ENCODE data around the gene F2R.

DNA sequence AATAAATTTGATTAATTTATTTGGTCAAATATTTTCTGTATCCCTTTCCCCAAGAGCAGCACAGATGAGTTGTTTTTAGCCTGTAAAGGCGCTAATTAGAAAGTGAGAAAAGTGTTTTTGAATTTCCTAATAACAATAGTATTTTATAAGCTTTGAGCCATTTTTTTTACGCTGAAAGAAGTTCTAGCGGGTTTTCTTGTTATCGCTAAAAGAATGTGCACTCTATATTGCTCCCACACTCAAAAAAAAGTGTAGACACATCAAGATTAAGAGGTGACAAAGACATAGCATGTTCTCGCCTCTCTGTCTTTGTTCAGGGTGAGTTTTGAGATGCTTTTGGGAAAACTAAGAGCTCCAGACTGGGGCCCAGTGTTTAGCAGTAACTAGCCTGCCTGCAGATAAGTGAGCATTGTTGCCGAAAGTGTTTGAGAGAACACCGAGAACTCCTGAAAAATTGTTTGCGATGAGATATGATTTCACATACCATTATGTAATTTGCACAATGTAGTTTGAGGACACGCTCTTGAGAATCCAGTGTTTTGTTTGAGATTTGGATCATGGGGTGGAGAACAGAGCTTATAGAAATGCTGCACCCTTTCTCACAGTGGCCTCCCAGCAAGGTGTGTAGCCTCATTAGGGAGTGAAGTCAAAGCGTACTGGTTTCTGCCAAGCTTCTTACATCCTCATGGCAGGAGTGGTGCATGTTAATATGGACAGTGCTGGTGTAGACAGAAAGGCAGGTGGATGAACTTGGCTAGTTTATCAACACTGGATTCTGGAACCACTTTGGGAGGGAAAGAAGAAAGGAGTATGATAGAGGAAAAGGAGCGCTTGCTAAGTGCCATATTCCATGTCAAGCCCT, 1.5 kb downstream of the F2R start:
- TF ChIP-seq POLR2A (IDR thresholded peaks at IDR 0.05) = no peak
- no peak for TF ChIP-seq EP300 (IDR thresholded peaks at IDR 0.05)
- no peak for TF ChIP-seq CTCF (IDR thresholded peaks at IDR 0.05)

Data from suprapubic skin (tissue), 3 donors.